HG03571 (cell line): ENCODE results near the gene SH3GL3.

ENCODE experiments used
- ATAC-seq: cut with Tn5 transposase; IDR thresholded peaks from one replicate; pipeline ENCODE4 v1.9.1; 2021; ENCODE audit not compliant: unreplicated experiment

Gene SH3GL3

GRCh38 chr15:83462026-83462425 is 14.9 kb downstream of the SH3GL3 start:
- no peak for ATAC-seq

GRCh38 chr15:83462953-83463433 is 15.9 kb downstream of the SH3GL3 start:
- no peak for ATAC-seq

- no peak for ATAC-seq
These were observed 23.7 kb downstream of the SH3GL3 start for GRCh38 chr15:83470887-83471286.

GRCh38 chr15:83471307-83471866 is 24.2 kb downstream of the SH3GL3 start:
- no peak for ATAC-seq

- no peak for ATAC-seq
These were observed 25.0 kb downstream of the SH3GL3 start for GRCh38 chr15:83472151-83472550.

- no peak for ATAC-seq
These were observed 25.7 kb downstream of the SH3GL3 start for GRCh38 chr15:83472797-83473196.

GRCh38 chr15:83474578-83474977 is 27.4 kb downstream of the SH3GL3 start:
- no peak for ATAC-seq

GRCh38 chr15:83475551-83475950 is 28.4 kb downstream of the SH3GL3 start:
- no peak for ATAC-seq

GRCh38 chr15:83476066-83476465 is 28.9 kb downstream of the SH3GL3 start:
- no peak for ATAC-seq

- ATAC-seq = no peak
These were observed 29.6 kb downstream of the SH3GL3 start for GRCh38 chr15:83476708-83477107.

- ATAC-seq = no peak
These were observed 30.1 kb downstream of the SH3GL3 start for GRCh38 chr15:83477172-83477807.

GRCh38 chr15:83477808-83478537 is 30.8 kb downstream of the SH3GL3 start:
- ATAC-seq = no peak

GRCh38 chr15:83483612-83484011 is 36.5 kb downstream of the SH3GL3 start:
- ATAC-seq = no peak

GRCh38 chr15:83484636-83485035 is 37.5 kb downstream of the SH3GL3 start:
- no peak for ATAC-seq

- ATAC-seq = no peak
These were observed 39.2 kb downstream of the SH3GL3 start for GRCh38 chr15:83486363-83486762.

- no peak for ATAC-seq
These were observed 40.4 kb downstream of the SH3GL3 start for GRCh38 chr15:83487519-83487918.

- no peak for ATAC-seq
These were observed 42.5 kb downstream of the SH3GL3 start for GRCh38 chr15:83489690-83490089.

- no peak for ATAC-seq
These were observed 44.3 kb downstream of the SH3GL3 start for GRCh38 chr15:83491486-83491885.

GRCh38 chr15:83496766-83497165 is 49.6 kb downstream of the SH3GL3 start:
- no peak for ATAC-seq

- no peak for ATAC-seq
These were observed 51.2 kb downstream of the SH3GL3 start for GRCh38 chr15:83498374-83498773.

- no peak for ATAC-seq
These were observed 51.7 kb downstream of the SH3GL3 start for GRCh38 chr15:83498801-83499200.

GRCh38 chr15:83499476-83499875 is 52.3 kb downstream of the SH3GL3 start:
- no peak for ATAC-seq
